ENCODE data around the gene PLXND1.
"Not testable (repeated sequence)": the region's sequence is repeated elsewhere in the genome, so short reads cannot be mapped to it uniquely, and the experiment has no call there.

PLXND1 gene

GRCh38 chr3:129524081-129524480, 82.4 kb downstream of the PLXND1 start:
- no peak for DNase-seq

- DNase-seq, result no peak
These were observed 83.5 kb downstream of the PLXND1 start for GRCh38 chr3:129522953-129523352.

- no peak for DNase-seq
These were observed 84.9 kb downstream of the PLXND1 start for GRCh38 chr3:129521611-129522010.

GRCh38 chr3:129520960-129521359, 85.5 kb downstream of the PLXND1 start:
- no peak for DNase-seq

- DNase-seq, result no peak
These were observed 86.4 kb downstream of the PLXND1 start for GRCh38 chr3:129519896-129520715.

- DNase-seq, result no peak
These were observed 87.0 kb downstream of the PLXND1 start for GRCh38 chr3:129519449-129519848.

- DNase-seq, result no peak
These were observed 87.9 kb downstream of the PLXND1 start for GRCh38 chr3:129518581-129518980.

- no peak for DNase-seq
These were observed 88.4 kb downstream of the PLXND1 start for GRCh38 chr3:129518038-129518561.

- no peak for DNase-seq
These were observed 89.0 kb downstream of the PLXND1 start for GRCh38 chr3:129517516-129517915.

GRCh38 chr3:129515821-129516432, 90.5 kb downstream of the PLXND1 start:
- DNase-seq, result not testable (repeated sequence)

GRCh38 chr3:129515108-129515820, 91.2 kb downstream of the PLXND1 start:
- not testable (repeated sequence) for DNase-seq

GRCh38 chr3:129514563-129514962, 91.9 kb downstream of the PLXND1 start:
- DNase-seq, result no peak

GRCh38 chr3:129514110-129514509, 92.4 kb downstream of the PLXND1 start:
- no peak for DNase-seq

- no peak for DNase-seq
These were observed 92.8 kb downstream of the PLXND1 start for GRCh38 chr3:129513705-129514104.

GRCh38 chr3:129512595-129512994, 93.9 kb downstream of the PLXND1 start:
- DNase-seq, result no peak

- no peak for DNase-seq
These were observed 99.2 kb downstream of the PLXND1 start for GRCh38 chr3:129507181-129507831.

GRCh38 chr3:129506231-129506742, 100.2 kb downstream of the PLXND1 start:
- DNase-seq, result no peak

GRCh38 chr3:129505341-129505740, 101.1 kb downstream of the PLXND1 start:
- DNase-seq, result no peak

Measured in activated gamma-delta T cell (primary cell).